Lower leg skin (tissue), 3 donors: ENCODE measurements around the gene NAE1.

ENCODE experiments used
- CTCF ChIP-seq, 3 donors: fragments of 450-650 bp; IDR thresholded peaks; one replicate each; pipeline ENCODE4 v1.5.1; 2016; ENCODE audit warnings: antibody characterized with exemption in 3 of 3, mild to moderate bottlenecking in 3 of 3, moderate library complexity in 2 of 3
- POLR2A ChIP-seq, 2 donors: fragments of 450-650 bp; IDR thresholded peaks; one replicate each; pipeline ENCODE4 v1.6.1; 2016 to 2017; ENCODE audit warnings: antibody characterized with exemption in 2 of 2, mild to moderate bottlenecking in 1 of 2, moderate library complexity in 1 of 2

DNA sequence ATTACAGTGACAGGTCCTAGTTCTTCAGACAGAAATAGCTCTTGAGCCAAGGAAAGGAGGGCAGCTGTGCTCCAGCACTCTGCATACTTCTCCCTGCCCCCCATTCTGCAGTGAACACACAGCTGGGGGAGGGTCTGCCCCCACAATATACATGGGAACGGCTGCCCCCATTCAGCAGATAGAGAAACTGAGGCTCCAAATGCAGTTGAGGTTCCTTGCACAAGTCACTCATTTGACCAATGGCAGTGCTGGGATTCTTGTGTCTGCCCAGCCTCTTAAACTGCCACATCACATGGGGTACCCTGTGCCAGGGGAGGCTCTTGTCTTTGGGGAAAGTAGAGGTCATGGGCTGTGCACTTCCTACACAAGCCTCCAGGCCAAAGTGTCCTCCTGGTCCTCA is 38.6 kb upstream of the NAE1 start:
- no peak for TF ChIP-seq CTCF (IDR thresholded peaks at IDR 0.05)
- no peak for TF ChIP-seq POLR2A (IDR thresholded peaks at IDR 0.05)
